Loucy (cell line): ENCODE measurements around the gene PPDPF.

Source experiments
- CTCF ChIP-seq: fragments of 200-600 bp; sonication (generic); conservative IDR thresholded peaks from 2 replicates; pipeline ENCODE4 v1.5.1; 2014; ENCODE audit warnings: mild to moderate bottlenecking, antibody characterized with exemption, low read length
- EZH2phosphoT487 ChIP-seq: fragments of 200-600 bp; IDR thresholded peaks from 2 replicates; pipeline ENCODE4 v1.6.1; 2018; ENCODE audit warnings: antibody characterized with exemption, mild to moderate bottlenecking, moderate library complexity, borderline replicate concordance

- TF ChIP-seq CTCF = no peak
- TF ChIP-seq EZH2phosphoT487 = no peak
Observed at GRCh38 chr20:63481503-63481902, 39.1 kb upstream of the PPDPF start.
